Common myeloid progenitor, CD34-positive (primary cell): Measurements from ENCODE around the gene C16orf96.

Source experiments
- CTCF ChIA-PET: fragments of 350-600 bp; sonication (Branson Sonifier 250); formaldehyde crosslinking; loops from one replicate; lab custom pipeline; 2021; ENCODE audit warnings: antibody characterized with exemption; lab: Charles Lee
- POLR2A ChIA-PET: fragments of 350-600 bp; sonication (Branson Sonifier 250); formaldehyde crosslinking; loops from one replicate; lab custom pipeline; 2021; ENCODE audit warnings: antibody characterized with exemption; lab: Charles Lee
- DNase-seq, 3 donors: peaks; one replicate each; pipeline versions ENCODE4 v3.0.0 to v3.0.0-alpha.2; 2013
- H3K27ac ChIP-seq, 2 experiments: 1 replicate in 1 of 2; 2 replicates in 1 of 2; pipeline ENCODE4 v1.7.0; 2013; ENCODE audit warnings: inconsistent platforms in 2 of 2, low read length in 2 of 2, mild to moderate bottlenecking in 2 of 2, low read depth in 1 of 2, moderate library complexity in 1 of 2; ENCODE audit not compliant: severe bottlenecking in 2 of 2, insufficient read depth in 1 of 2, poor library complexity in 1 of 2
- H3K27me3 ChIP-seq, 5 experiments: replicated peaks in 2 of 5; 1 replicate in 3 of 5; 2 replicates in 2 of 5; pipeline versions ENCODE4 v1.6.1 to v1.7.0; 2013; ENCODE audit warnings: low read length in 4 of 5, mild to moderate bottlenecking in 2 of 5, moderate library complexity in 2 of 5, inconsistent platforms in 1 of 5; ENCODE audit not compliant: insufficient read depth in 5 of 5, control insufficient read depth in 4 of 5
- H3K36me3 ChIP-seq, 4 experiments: 1 replicate in 2 of 4; 2 replicates in 2 of 4; pipeline versions ENCODE4 v1.6.1 to v1.7.0; 2013; ENCODE audit warnings: low read length in 3 of 4, control low read depth in 1 of 4, mild to moderate bottlenecking in 1 of 4; ENCODE audit not compliant: control insufficient read depth in 4 of 4, insufficient read depth in 4 of 4
- H3K4me1 ChIP-seq, 4 experiments: 1 replicate in 3 of 4; 2 replicates in 1 of 4; pipeline versions ENCODE4 v1.6.1 to v1.7.1; 2013; ENCODE audit warnings: low read length in 3 of 4, mild to moderate bottlenecking in 3 of 4, control low read depth in 1 of 4, inconsistent platforms in 1 of 4, moderate library complexity in 1 of 4; ENCODE audit not compliant: control insufficient read depth in 4 of 4, insufficient read depth in 4 of 4; ENCODE audit errors: control extremely low read depth in 1 of 4
- H3K4me3 ChIP-seq, 7 experiments: 1 replicate in 4 of 7; 2 replicates in 3 of 7; pipeline versions ENCODE4 v1.5.1 to v1.7.0; 2013; ENCODE audit warnings: mild to moderate bottlenecking in 7 of 7, low read length in 6 of 7, moderate library complexity in 6 of 7, inconsistent platforms in 2 of 7, low read depth in 2 of 7, control low read depth in 1 of 7; ENCODE audit not compliant: insufficient read depth in 4 of 7, control insufficient read depth in 1 of 7; ENCODE audit errors: extremely low read depth in 1 of 7
- H3K9me3 ChIP-seq, 5 experiments: 1 replicate in 4 of 5; 2 replicates in 1 of 5; pipeline versions ENCODE4 v1.6.1 to v1.7.1; 2013; ENCODE audit warnings: low read length in 4 of 5, mild to moderate bottlenecking in 2 of 5, inconsistent platforms in 1 of 5, low read depth in 1 of 5, moderate library complexity in 1 of 5; ENCODE audit not compliant: control insufficient read depth in 4 of 5, insufficient read depth in 2 of 5; ENCODE audit errors: control extremely low read depth in 1 of 5
- WGBS: methylation state at CpG from one replicate; pipeline ENCODE4 v1.1.5; 2013; ENCODE audit not compliant: insufficient coverage; 5-methylcytosine and 5-hydroxymethylcytosine counted together

Gene C16orf96

GRCh38 chr16:4618645-4619418 lies 62.7 kb downstream of the C16orf96 start:
- DNase-seq, result no peak
- Histone ChIP-seq H3K36me3 (no peaks in the 10 kb centered on the region), H3K27me3 (no peaks in the 10 kb centered on the region), H3K4me3 (no peak overlapping the region), H3K4me1 (peaks cover 2 to 39% (median 34%) of the 10 kb centered on the region in 4 experiments), H3K27ac (no peak overlapping the region), H3K9me3 (no peaks in the 10 kb centered on the region)
- WGBS, result 92% methylated on average over 7 of the region's 8 CpGs
- POLR2A ChIA-PET, result interaction anchor here (0.5 to 1.1 kb wide), 2 partner anchors 36 to 42 kb away, joined by 3 to 4 read pairs; no protein-coding TSS in a partner anchor
- CTCF ChIA-PET, result interaction anchor here (0.8 to 6.0 kb wide), 5 partner anchors 7 to 132 kb away, joined by 3 to 32 read pairs (median 3); partner anchors contain the start of gene MGRN1

DNA sequence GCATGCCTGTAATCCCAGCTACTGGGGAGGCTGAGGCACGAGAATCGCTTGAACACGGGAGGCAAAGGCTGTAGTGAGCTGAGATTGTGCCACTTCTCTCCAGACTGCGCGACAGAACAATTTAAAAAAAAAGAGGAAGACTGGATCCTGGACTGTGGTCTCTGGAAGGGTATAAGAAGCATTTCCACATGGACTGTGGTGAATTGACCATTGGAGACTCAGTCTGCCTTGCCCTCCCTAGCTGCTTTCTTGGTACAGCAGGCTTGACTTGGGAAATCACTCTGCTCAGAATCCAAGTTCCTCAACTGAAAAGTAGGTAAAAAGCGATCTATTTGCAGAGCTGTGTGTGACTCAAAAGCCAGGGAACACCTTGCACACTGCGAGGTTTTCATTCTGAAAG lies 67.5 kb downstream of the C16orf96 start:
- no peaks in the 10 kb centered on the region for H3K9me3 ChIP-seq
- no peak for DNase-seq
- no peak overlapping the region for H3K4me3 ChIP-seq
- 84% methylated on average over 7 of the region's 7 CpGs for WGBS
- H3K36me3 ChIP-seq, result peaks cover 0 to 4% (median 0%) of the 10 kb centered on the region in 4 experiments
- H3K27me3 ChIP-seq, result no peaks in the 10 kb centered on the region
- POLR2A ChIA-PET, result interaction anchor here (0.6 to 2.2 kb wide), 3 partner anchors 8 to 76 kb away, joined by 3 to 11 read pairs (median 6); partner anchors contain the start of gene UBALD1
- CTCF ChIA-PET, result interaction anchor here (0.7 to 4.6 kb wide), 15 partner anchors 7 to 205 kb away, joined by 3 to 27 read pairs (median 3); partner anchors contain the start of genes DNAAF8 and UBALD1
- peaks cover 0 to 28% (median 23%) of the 10 kb centered on the region in 4 experiments for H3K4me1 ChIP-seq
- no peak overlapping the region for H3K27ac ChIP-seq

DNA sequence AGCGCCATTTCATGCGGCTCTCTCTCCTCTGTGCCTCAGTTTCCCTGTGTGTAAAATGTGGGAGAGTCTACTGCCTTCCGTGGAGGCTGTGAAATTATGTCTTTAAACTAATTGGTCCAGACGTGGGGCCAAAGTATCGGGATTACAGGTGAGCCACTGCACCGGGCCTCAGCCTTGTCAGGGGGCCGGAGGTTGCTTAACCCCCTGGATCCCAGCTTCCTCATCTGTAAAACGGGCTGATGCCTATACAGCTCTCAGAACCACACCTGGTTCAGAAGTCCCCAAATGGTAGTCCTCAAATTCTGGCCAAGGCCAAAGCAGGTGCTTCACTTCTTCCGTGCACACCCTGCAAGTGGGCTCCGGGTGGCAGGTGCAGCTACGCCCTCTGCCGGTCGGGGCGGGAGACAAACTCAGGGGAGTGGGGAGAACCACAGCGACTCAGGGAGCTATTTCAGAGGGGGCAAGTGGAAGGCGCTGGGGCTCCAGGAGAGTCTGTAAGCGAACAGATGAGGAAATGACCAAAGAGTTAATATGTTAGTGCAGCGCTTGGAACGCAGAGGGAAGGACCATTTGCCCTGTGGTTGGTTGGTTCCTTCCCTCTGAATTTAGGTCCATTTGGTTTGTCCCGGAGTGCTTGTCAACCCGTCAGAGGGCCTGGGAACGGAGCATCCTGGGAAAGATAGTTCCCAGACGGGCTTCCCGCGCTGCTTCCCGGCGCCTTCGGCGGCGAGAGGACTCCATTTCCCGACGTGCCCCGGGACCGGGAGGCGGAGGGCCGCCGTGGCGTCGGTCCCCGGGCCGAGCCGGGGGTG lies 68.1 kb downstream of the C16orf96 start, which contains the start of gene MGRN1:
MGRN1 (plus strand) TSS at position 812 of the 812 bp plus-strand sequence. CDS start 135 bp downstream, outside the sequence.
- Histone ChIP-seq H3K27me3 (no peaks in the 10 kb centered on the region), H3K4me1 (peaks cover 0 to 27% (median 22%) of the 10 kb centered on the region in 4 experiments), H3K4me3 (peak within 1 kb of the TSS; percentile 78 to 94 (median 90)), H3K9me3 (no peaks in the 10 kb centered on the region), H3K27ac (peak within 1 kb of the TSS; percentile 98 to 99), H3K36me3 (peaks cover 0 to 4% (median 0%) of the 10 kb centered on the region in 4 experiments)
- POLR2A ChIA-PET, result interaction anchor here (0.6 to 2.2 kb wide), 3 partner anchors 9 to 77 kb away, joined by 3 to 11 read pairs (median 6); partner anchors contain the start of gene UBALD1
- CTCF ChIA-PET, result interaction anchor here (0.7 to 4.6 kb wide), 14 partner anchors 8 to 146 kb away, joined by 3 to 27 read pairs (median 4); partner anchors contain the start of genes DNAAF8 and UBALD1
- peak; percentile 96 to 97 (median 97) for DNase-seq
- WGBS, result 12% methylated on average over 40 of the region's 42 CpGs

GRCh38 chr16:4624827-4625559 lies 68.9 kb downstream of the C16orf96 start:
- DNase-seq, result peak in 2 of 3 donors; percentile 53 to 81
- peaks cover 0 to 4% (median 0%) of the 10 kb centered on the region in 4 experiments for H3K36me3 ChIP-seq
- ChIA-PET CTCF (interaction anchor here (1.0 to 4.6 kb wide), 12 partner anchors 9 to 147 kb away, joined by 3 to 27 read pairs (median 4); partner anchors contain the start of gene UBALD1), POLR2A (interaction anchor here (1.8 to 2.2 kb wide), 2 partner anchors 9 to 25 kb away, joined by 6 to 11 read pairs; partner anchors contain the start of gene UBALD1)
- under 1% methylated on average over 75 of the region's 80 CpGs for WGBS
- peak overlapping the region; percentile 78 to 94 (median 90) for H3K4me3 ChIP-seq
- peaks cover 0 to 27% (median 22%) of the 10 kb centered on the region in 4 experiments for H3K4me1 ChIP-seq
- no peaks in the 10 kb centered on the region for H3K27me3 ChIP-seq
- no peaks in the 10 kb centered on the region for H3K9me3 ChIP-seq
- H3K27ac ChIP-seq, result peak overlapping the region; percentile 98 to 99

- 15% methylated on average over 8 of the region's 11 CpGs for WGBS
- Histone ChIP-seq H3K4me3 (peak overlapping the region; percentile 78 to 94 (median 90)), H3K27ac (peak overlapping the region; percentile 98 to 99), H3K27me3 (no peaks in the 10 kb centered on the region), H3K9me3 (no peaks in the 10 kb centered on the region), H3K4me1 (peaks cover 0 to 27% (median 22%) of the 10 kb centered on the region in 4 experiments), H3K36me3 (peaks cover 0 to 4% (median 0%) of the 10 kb centered on the region in 4 experiments)
- ChIA-PET POLR2A (interaction anchor here (1.8 to 2.2 kb wide), 2 partner anchors 10 to 25 kb away, joined by 6 to 11 read pairs; partner anchors contain the start of gene UBALD1), CTCF (interaction anchor here (0.6 to 4.6 kb wide), 8 partner anchors 9 to 51 kb away, joined by 3 to 27 read pairs (median 3); partner anchors contain the start of gene UBALD1)
- peak in 1 of 3 donors; percentile 83 for DNase-seq
These were observed 69.5 kb downstream of the C16orf96 start for GRCh38 chr16:4625560-4626159.
